Measurements from ENCODE around the gene THRB.

- no peak for TF ChIP-seq CTCF (IDR thresholded peaks at IDR 0.05)
- no peak for TF ChIP-seq POLR2A (IDR thresholded peaks at IDR 0.05)
These were observed 349.2 kb downstream of the THRB start for GRCh38 chr3:24145481-24145880.

Data from heart left ventricle (tissue), 13 donors.